HEK293 (cell line): ENCODE data around the gene ARHGAP21.

ENCODE experiments used
- CTCF ChIA-PET: fragments of 350-600 bp; formaldehyde crosslinking; extraction: SDS; loops from one replicate; lab custom pipeline; 2021; ENCODE audit warnings: antibody characterized with exemption; lab: Yijun Ruan, JAX
- POLR2A ChIA-PET: fragments of 300-600 bp; formaldehyde crosslinking; extraction: SDS; loops from one replicate; lab custom pipeline; 2020; ENCODE audit warnings: antibody characterized with exemption, inconsistent platforms; lab: Yijun Ruan, JAX
- H3K27ac ChIP-seq: fragments of 200-500 bp; sonication (Bioruptor generic); 2 replicates; pipeline ENCODE4 v1.5.1; 2014; ENCODE audit warnings: low read depth, low read length, control low read depth, inconsistent platforms; ENCODE audit errors: extremely low read depth
- H3K36me3 ChIP-seq, 2 experiments: fragments of 200-500 bp in 1 of 2; sonication (Bioruptor generic) in 1 of 2; 1 replicate in 1 of 2; 2 replicates in 1 of 2; pipeline ENCODE4 v1.5.1; 2014 to 2017; ENCODE audit warnings: inconsistent platforms in 2 of 2, low read length in 2 of 2; ENCODE audit not compliant: control insufficient read depth in 2 of 2, insufficient read depth in 1 of 2
- H3K4me1 ChIP-seq: fragments of 200-500 bp; sonication (Bioruptor generic); 2 replicates; pipeline ENCODE4 v1.5.1; 2014; ENCODE audit warnings: mild to moderate bottlenecking, low read length, inconsistent platforms; ENCODE audit not compliant: control insufficient read depth, insufficient read depth
- H3K4me3 ChIP-seq: 2 replicates; pipeline ENCODE4 v1.5.1; 2011; ENCODE audit warnings: low read depth, mild to moderate bottlenecking, control low read depth, low read length, moderate library complexity
- H3K9me3 ChIP-seq: fragments of 200-500 bp; sonication (Bioruptor generic); 2 replicates; pipeline ENCODE4 v1.5.1; 2014; ENCODE audit warnings: low read depth, low read length, inconsistent platforms; ENCODE audit not compliant: control insufficient read depth, insufficient read depth
- BCL11A ChIP-seq: fragments of 450-650 bp; formaldehyde crosslinking; IDR thresholded peaks from 2 replicates; pipeline ENCODE4 v1.5.1; 2016; ENCODE audit warnings: low read depth, missing biosample characterization, missing genetic modification characterization
- HOXA7 ChIP-seq: sonication (generic); formaldehyde crosslinking; IDR thresholded peaks from 2 replicates; pipeline ENCODE4 v1.8.1; 2022; ENCODE audit warnings: missing genetic modification reagents, borderline replicate concordance
- MEIS1 ChIP-seq: sonication (generic); formaldehyde crosslinking; IDR thresholded peaks from 2 replicates; pipeline ENCODE4 v1.8.1; 2022; ENCODE audit warnings: missing genetic modification reagents, mild to moderate bottlenecking, borderline replicate concordance
- OSR2 ChIP-seq: fragments of 450-650 bp; formaldehyde crosslinking; IDR thresholded peaks from 2 replicates; pipeline ENCODE4 v1.5.1; 2016; ENCODE audit warnings: missing biosample characterization, missing genetic modification characterization
- SP3 ChIP-seq: fragments of 450-650 bp; formaldehyde crosslinking; IDR thresholded peaks from 2 replicates; pipeline ENCODE4 v1.5.1; 2016; ENCODE audit warnings: missing biosample characterization, missing genetic modification characterization
- TCF7L2 ChIP-seq: IDR thresholded peaks from 2 replicates; pipeline ENCODE4 v1.6.1; 2011; ENCODE audit warnings: low read depth, mild to moderate bottlenecking, inconsistent platforms, low read length, moderate library complexity, borderline replicate concordance
- YY1 ChIP-seq: fragments of 450-650 bp; formaldehyde crosslinking; IDR thresholded peaks from 2 replicates; pipeline ENCODE4 v1.5.1; 2018; ENCODE audit warnings: missing biosample characterization, missing genetic modification characterization
- ZBTB1 ChIP-seq: fragments of 450-650 bp; formaldehyde crosslinking; IDR thresholded peaks from 2 replicates; pipeline ENCODE4 v1.5.1; 2016; ENCODE audit warnings: missing biosample characterization, missing genetic modification characterization
- ZBTB20 ChIP-seq: fragments of 450-650 bp; formaldehyde crosslinking; IDR thresholded peaks from 2 replicates; pipeline ENCODE4 v1.5.1; 2016; ENCODE audit warnings: missing biosample characterization, missing genetic modification characterization
- ZFHX2 ChIP-seq: fragments of 450-650 bp; formaldehyde crosslinking; conservative IDR thresholded peaks from 2 replicates; pipeline ENCODE4 v1.5.1; 2016; ENCODE audit warnings: missing biosample characterization, missing genetic modification characterization
- ZFP37 ChIP-seq: fragments of 450-650 bp; formaldehyde crosslinking; IDR thresholded peaks from 2 replicates; pipeline ENCODE4 v1.5.1; 2016; ENCODE audit warnings: missing biosample characterization, missing genetic modification characterization
- ZNF140 ChIP-seq: fragments of 450-650 bp; formaldehyde crosslinking; IDR thresholded peaks from 2 replicates; pipeline ENCODE4 v1.5.1; 2016; ENCODE audit warnings: missing biosample characterization, missing genetic modification characterization
- ZNF169 ChIP-seq: fragments of 450-650 bp; formaldehyde crosslinking; IDR thresholded peaks from 2 replicates; pipeline ENCODE4 v1.5.1; 2016; ENCODE audit warnings: missing biosample characterization, missing genetic modification characterization
- ZNF19 ChIP-seq: fragments of 450-650 bp; formaldehyde crosslinking; IDR thresholded peaks from 2 replicates; pipeline ENCODE4; 2016; ENCODE audit warnings: missing biosample characterization, missing genetic modification characterization, low read depth
- ZNF223 ChIP-seq: fragments of 450-650 bp; formaldehyde crosslinking; IDR thresholded peaks from 2 replicates; pipeline ENCODE4 v1.5.1; 2016; ENCODE audit warnings: missing biosample characterization, missing genetic modification characterization
- ZNF23 ChIP-seq: fragments of 450-650 bp; formaldehyde crosslinking; IDR thresholded peaks from 2 replicates; pipeline ENCODE4 v1.5.1; 2016; ENCODE audit warnings: missing biosample characterization, missing genetic modification characterization, borderline replicate concordance
- ZNF239 ChIP-seq: fragments of 450-650 bp; formaldehyde crosslinking; IDR thresholded peaks from 2 replicates; pipeline ENCODE4 v1.5.1; 2016; ENCODE audit warnings: missing biosample characterization, missing genetic modification characterization
- ZNF26 ChIP-seq: fragments of 450-650 bp; formaldehyde crosslinking; IDR thresholded peaks from 2 replicates; pipeline ENCODE4 v1.5.1; 2016; ENCODE audit warnings: missing biosample characterization, missing genetic modification characterization
- ZNF391 ChIP-seq: fragments of 450-650 bp; formaldehyde crosslinking; IDR thresholded peaks from 2 replicates; pipeline ENCODE4 v1.5.1; 2016; ENCODE audit warnings: low read depth, missing biosample characterization, missing genetic modification characterization, borderline replicate concordance
- ZNF398 ChIP-seq: fragments of 450-650 bp; formaldehyde crosslinking; IDR thresholded peaks from 2 replicates; pipeline ENCODE4 v1.5.1; 2017; ENCODE audit warnings: missing biosample characterization, missing genetic modification characterization
- ZNF529 ChIP-seq: fragments of 450-650 bp; formaldehyde crosslinking; IDR thresholded peaks from 2 replicates; pipeline ENCODE4 v1.5.1; 2017; ENCODE audit warnings: missing genetic modification characterization, missing biosample characterization; ENCODE audit not compliant: insufficient replicate concordance
- ZNF555 ChIP-seq: fragments of 450-650 bp; formaldehyde crosslinking; conservative IDR thresholded peaks from 2 replicates; pipeline ENCODE4 v1.5.1; 2017; ENCODE audit warnings: missing biosample characterization, mild to moderate bottlenecking, missing genetic modification characterization, inconsistent platforms
- ZNF561 ChIP-seq: fragments of 450-650 bp; IDR thresholded peaks from 2 replicates; pipeline ENCODE4 v1.5.1; 2018; ENCODE audit warnings: missing biosample characterization, missing genetic modification characterization, borderline replicate concordance
- ZNF571 ChIP-seq: fragments of 450-650 bp; formaldehyde crosslinking; IDR thresholded peaks from 2 replicates; pipeline ENCODE4 v1.5.0; 2017; ENCODE audit warnings: missing biosample characterization, missing genetic modification characterization
- ZNF600 ChIP-seq: fragments of 450-650 bp; formaldehyde crosslinking; IDR thresholded peaks from 2 replicates; pipeline ENCODE4 v1.5.1; 2016; ENCODE audit warnings: missing biosample characterization, missing genetic modification characterization
- ZNF624 ChIP-seq: fragments of 450-650 bp; formaldehyde crosslinking; IDR thresholded peaks from 2 replicates; pipeline ENCODE4 v1.5.1; 2017; ENCODE audit warnings: missing biosample characterization, missing genetic modification characterization
- ZNF629 ChIP-seq: fragments of 450-650 bp; formaldehyde crosslinking; IDR thresholded peaks from 2 replicates; pipeline ENCODE4 v1.5.1; 2017; ENCODE audit warnings: missing biosample characterization, missing genetic modification characterization
- TF ChIP-seq, protein P1 (sequence below): fragments of 450-650 bp; formaldehyde crosslinking; IDR thresholded peaks from 2 replicates; pipeline ENCODE4 v1.5.1; 2016; ENCODE audit warnings: missing biosample characterization, missing genetic modification characterization, borderline replicate concordance
- TF ChIP-seq, protein P2 (sequence below): fragments of 450-650 bp; formaldehyde crosslinking; IDR thresholded peaks from 2 replicates; pipeline ENCODE4 v1.5.0; 2017; ENCODE audit warnings: missing biosample characterization, missing genetic modification characterization, borderline replicate concordance

ARHGAP21 gene

DNA sequence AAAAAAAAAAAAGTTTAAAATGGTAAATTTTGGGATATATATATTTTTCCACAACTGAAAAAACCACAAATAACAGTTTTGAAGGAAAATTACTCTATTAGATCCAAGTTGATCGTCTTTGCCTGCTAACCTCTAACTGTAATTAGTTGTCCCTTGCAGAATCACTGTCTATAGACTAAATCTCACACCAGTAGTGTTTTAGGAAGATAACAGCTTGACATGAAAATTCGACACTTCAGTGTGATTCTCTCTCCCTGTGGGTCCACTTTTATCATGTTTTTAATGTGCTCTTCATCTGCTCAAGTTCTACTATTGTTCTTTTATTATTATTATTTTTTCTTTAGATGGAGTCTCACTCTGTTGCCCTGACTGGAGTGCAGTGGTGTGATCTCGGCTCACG lies 24.5 kb upstream of the ARHGAP21 start:
- TF ChIP-seq ZNF223 (tag by site-specific recombination) (no peak), ZNF529 (tag by site-specific recombination) (no peak), ZNF26 (tag by site-specific recombination) (no peak), ZFP37 (tag by site-specific recombination) (no peak), OSR2 (no peak), BCL11A (no peak), ZFHX2 (tag by site-specific recombination) (no peak), MEIS1 (CRISPR knock-in tag) (no peak), ZNF140 (tag by site-specific recombination) (no peak), ZNF169 (tag by site-specific recombination) (no peak), ZNF555 (no peak), ZNF19 (tag by site-specific recombination) (no peak), ZBTB1 (tag by site-specific recombination) (no peak), ZNF239 (tag by site-specific recombination) (no peak), SP3 (tag by site-specific recombination) (no peak), ZNF561 (tag by site-specific recombination) (no peak)
- TF ChIP-seq, protein P1, sequence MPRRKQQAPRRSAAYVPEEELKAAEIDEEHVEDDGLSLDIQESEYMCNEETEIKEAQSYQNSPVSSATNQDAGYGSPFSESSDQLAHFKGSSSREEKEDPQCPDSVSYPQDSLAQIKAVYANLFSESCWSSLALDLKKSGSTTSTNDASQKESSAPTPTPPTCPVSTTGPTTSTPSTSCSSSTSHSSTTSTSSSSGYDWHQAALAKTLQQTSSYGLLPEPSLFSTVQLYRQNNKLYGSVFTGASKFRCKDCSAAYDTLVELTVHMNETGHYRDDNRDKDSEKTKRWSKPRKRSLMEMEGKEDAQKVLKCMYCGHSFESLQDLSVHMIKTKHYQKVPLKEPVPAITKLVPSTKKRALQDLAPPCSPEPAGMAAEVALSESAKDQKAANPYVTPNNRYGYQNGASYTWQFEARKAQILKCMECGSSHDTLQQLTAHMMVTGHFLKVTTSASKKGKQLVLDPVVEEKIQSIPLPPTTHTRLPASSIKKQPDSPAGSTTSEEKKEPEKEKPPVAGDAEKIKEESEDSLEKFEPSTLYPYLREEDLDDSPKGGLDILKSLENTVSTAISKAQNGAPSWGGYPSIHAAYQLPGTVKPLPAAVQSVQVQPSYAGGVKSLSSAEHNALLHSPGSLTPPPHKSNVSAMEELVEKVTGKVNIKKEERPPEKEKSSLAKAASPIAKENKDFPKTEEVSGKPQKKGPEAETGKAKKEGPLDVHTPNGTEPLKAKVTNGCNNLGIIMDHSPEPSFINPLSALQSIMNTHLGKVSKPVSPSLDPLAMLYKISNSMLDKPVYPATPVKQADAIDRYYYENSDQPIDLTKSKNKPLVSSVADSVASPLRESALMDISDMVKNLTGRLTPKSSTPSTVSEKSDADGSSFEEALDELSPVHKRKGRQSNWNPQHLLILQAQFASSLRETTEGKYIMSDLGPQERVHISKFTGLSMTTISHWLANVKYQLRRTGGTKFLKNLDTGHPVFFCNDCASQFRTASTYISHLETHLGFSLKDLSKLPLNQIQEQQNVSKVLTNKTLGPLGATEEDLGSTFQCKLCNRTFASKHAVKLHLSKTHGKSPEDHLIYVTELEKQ (tag by site-specific recombination), result no peak
- TF ChIP-seq, protein P2, sequence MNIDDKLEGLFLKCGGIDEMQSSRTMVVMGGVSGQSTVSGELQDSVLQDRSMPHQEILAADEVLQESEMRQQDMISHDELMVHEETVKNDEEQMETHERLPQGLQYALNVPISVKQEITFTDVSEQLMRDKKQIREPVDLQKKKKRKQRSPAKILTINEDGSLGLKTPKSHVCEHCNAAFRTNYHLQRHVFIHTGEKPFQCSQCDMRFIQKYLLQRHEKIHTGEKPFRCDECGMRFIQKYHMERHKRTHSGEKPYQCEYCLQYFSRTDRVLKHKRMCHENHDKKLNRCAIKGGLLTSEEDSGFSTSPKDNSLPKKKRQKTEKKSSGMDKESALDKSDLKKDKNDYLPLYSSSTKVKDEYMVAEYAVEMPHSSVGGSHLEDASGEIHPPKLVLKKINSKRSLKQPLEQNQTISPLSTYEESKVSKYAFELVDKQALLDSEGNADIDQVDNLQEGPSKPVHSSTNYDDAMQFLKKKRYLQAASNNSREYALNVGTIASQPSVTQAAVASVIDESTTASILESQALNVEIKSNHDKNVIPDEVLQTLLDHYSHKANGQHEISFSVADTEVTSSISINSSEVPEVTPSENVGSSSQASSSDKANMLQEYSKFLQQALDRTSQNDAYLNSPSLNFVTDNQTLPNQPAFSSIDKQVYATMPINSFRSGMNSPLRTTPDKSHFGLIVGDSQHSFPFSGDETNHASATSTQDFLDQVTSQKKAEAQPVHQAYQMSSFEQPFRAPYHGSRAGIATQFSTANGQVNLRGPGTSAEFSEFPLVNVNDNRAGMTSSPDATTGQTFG (tag by site-specific recombination), result no peak
- Histone ChIP-seq H3K4me3 (no peak overlapping the region), H3K27ac (no peak overlapping the region), H3K4me1 (no peaks in the 10 kb centered on the region), H3K9me3 (no peaks in the 10 kb centered on the region), H3K36me3 (no peaks in the 10 kb centered on the region)
- CTCF ChIA-PET, result no interaction called here
- POLR2A ChIA-PET, result no interaction called here

DNA sequence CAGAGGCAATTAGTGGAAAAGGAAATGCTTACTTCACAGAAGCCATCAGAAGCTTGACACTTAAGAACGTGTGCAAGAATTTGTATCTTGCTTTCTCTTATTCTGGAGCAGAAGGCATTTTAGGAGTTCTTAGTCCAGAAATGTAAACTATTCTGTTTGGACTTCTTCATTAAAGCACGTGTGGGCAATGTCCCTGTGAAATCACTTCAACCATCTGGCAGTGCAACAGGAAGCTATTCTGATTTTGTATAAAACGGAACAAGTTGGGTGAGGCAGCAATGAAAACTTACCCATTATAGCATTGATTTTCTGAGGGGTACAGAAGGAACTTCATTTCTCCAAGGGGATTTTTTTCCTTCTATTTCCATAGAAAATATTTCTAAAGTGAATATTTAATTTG lies 21.3 kb upstream of the ARHGAP21 start:
- Histone ChIP-seq H3K36me3 (no peaks in the 10 kb centered on the region), H3K4me3 (no peak overlapping the region), H3K4me1 (no peaks in the 10 kb centered on the region), H3K9me3 (no peaks in the 10 kb centered on the region), H3K27ac (no peak overlapping the region)
- ChIA-PET POLR2A (no interaction called here), CTCF (interaction anchor here (0.7 to 1.2 kb wide), 2 partner anchors 128 to 336 kb away, joined by 3 read pairs; no protein-coding TSS in a partner anchor)
- no peak for TF ChIP-seq ZNF19 (tag by site-specific recombination)
- TF ChIP-seq ZNF600 (tag by site-specific recombination), result no peak
- no peak for TF ChIP-seq ZNF391
- TF ChIP-seq ZNF629, result no peak
- no peak for TF ChIP-seq ZBTB20 (tag by site-specific recombination)
- no peak for TF ChIP-seq YY1
- TF ChIP-seq OSR2, result no peak
- no peak for TF ChIP-seq ZNF23 (tag by site-specific recombination)
- no peak for TF ChIP-seq ZBTB1 (tag by site-specific recombination)
- TF ChIP-seq ZNF624, result no peak
- no peak for TF ChIP-seq TCF7L2
- TF ChIP-seq ZNF398 (tag by site-specific recombination), result no peak
- TF ChIP-seq ZNF571, result no peak
- no peak for TF ChIP-seq HOXA7 (CRISPR knock-in tag)
